NCI-H2196 treated with DMSO at 0.1 percent for 48 hours (cell line): ENCODE results near the gene HSCB.
A peak's percentile ranks its signal among the peaks of the same experiment; 100 is the strongest.
"Not testable (repeated sequence)": the region's sequence is repeated elsewhere in the genome, so short reads cannot be mapped to it uniquely, and the experiment has no call there.

ENCODE experiments used
- DNase-seq: peaks from one replicate; lab custom pipeline; 2025; ENCODE audit not compliant: unreplicated experiment; lab: John Stamatoyannopoulos, UW

HSCB gene, protein sequence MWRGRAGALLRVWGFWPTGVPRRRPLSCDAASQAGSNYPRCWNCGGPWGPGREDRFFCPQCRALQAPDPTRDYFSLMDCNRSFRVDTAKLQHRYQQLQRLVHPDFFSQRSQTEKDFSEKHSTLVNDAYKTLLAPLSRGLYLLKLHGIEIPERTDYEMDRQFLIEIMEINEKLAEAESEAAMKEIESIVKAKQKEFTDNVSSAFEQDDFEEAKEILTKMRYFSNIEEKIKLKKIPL

DNA sequence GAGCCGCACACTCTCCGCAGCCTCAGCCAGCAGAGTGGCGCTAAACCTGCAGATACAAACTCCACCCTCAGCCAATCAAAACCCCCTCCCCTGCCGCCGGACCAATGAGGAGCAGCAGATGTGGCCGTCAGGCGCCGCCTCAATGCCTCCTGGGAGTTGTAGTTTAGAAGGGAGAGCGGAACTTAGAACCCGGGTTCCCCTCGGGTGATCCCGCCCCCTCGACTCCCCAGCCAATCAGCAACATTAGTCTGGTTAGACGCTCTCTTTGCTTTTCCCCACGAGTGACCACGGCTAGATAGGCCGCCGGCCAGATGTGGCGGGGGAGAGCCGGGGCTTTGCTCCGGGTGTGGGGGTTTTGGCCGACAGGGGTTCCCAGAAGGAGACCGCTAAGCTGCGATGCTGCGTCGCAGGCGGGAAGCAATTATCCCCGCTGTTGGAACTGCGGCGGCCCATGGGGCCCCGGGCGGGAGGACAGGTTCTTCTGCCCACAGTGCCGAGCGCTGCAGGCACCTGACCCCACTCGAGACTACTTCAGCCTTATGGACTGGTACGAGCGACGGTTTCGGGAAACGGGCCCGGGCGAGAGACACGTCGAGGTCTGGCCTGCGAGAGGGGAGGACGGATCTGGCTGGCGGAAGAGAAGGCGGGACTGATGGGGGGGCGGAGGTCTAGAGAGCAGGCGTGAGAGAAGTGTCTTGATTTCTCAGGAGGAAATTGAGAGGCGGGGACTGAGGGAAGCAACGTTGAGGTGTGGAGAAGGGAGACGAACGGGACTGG is at the start of gene HSCB, which contains the start of gene CHEK2:
TSS of gene HSCB (plus strand) at position 255 of the 777 bp plus-strand sequence. CDS start at position 312, 57 bp downstream.
TSS of gene CHEK2 (minus strand) at position 36 of the 777 bp plus-strand sequence. CDS start 7,099 bp downstream, outside the sequence.
- peak; percentile 85 for DNase-seq

DNA sequence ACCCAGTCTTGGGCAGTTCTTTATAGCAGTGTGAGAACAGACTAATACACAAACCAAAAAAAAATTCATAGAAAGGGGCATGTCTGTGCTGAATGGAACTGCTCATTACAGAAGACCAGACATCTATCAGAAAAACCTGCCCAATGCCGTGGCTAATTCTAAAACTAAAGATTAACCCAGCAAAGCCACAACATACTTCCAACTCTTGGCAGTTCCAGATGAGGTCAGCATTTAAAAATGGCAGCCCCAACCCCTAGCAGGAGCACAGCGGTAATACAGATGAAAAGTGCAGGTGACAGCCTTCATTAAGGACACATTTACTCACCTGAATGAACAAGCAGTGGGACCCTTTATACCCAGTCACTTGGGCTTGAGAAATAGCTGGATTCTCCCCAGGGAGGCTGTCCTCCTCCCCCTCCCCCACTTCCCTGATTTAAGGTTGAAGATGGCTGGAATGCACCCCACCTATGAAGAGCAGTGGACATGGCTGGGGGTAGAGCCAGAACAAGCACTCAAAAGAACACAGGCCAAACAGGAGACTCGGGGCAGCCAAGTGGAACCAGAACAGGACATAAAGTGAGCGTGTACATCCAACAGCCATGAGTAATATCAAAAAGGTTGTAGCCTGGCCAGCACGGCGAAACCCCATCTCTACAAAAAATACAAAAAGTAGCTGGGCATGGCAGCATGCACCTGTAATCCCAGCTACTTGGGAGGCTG is 48.6 kb upstream of the HSCB start:
- not testable (repeated sequence) for DNase-seq

DNA sequence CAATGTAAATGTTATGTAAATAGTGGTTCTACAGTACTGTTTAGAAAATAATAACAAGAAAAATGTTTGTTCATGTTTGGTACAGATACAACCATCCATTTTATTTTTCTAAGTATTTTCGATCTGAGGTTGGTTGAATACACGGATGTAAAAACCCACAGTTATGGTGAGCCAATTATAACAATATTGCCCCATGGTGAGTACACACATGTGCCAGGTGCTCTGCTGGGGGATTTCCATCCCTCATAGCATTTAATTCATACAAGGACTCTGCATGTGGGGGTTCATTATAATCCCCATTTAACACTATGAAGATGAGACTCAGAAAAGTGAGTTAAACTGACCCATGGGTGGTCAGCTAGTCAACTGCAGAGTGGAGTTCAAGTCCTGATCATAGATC is 38.9 kb upstream of the HSCB start:
- no peak for DNase-seq

DNA sequence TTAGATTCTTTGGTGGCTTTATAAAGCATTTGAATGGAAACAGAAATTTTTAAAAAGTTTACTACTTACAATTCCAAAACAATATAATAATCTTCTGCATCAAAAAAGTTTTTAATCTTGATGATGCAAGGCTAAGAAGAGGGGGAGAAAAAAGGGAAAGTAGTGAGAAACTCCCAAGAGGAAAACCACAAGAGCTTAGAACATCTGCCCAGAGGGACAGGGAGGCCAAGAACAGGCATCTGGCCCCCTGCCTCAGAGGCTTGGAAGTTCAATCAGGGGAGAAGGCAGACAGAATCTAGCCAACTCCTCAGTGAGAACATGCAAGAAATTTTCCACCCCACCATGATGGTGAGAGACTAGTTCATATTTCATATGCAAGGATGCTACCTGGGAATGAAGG is 38.4 kb upstream of the HSCB start:
- no peak for DNase-seq

DNA sequence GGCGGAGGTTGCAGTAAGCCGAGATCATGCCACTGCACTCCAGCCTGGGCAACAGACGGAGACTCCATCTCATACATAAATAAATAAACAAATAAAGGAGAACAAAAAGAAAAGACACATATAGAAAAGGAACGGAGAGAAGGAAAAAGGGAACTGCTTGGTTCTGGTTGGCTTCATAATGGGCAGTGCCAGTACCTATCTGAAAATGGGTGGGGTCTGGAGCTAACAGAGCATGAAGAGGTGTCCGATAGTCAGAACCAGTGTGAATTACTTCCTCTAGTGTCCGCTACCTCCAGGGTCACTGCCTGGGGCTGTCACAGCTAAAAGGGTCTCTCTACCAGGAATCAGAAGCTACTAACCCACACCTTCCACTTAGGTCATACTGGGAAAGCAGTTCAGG is 35.0 kb upstream of the HSCB start:
- DNase-seq, result no peak

DNA sequence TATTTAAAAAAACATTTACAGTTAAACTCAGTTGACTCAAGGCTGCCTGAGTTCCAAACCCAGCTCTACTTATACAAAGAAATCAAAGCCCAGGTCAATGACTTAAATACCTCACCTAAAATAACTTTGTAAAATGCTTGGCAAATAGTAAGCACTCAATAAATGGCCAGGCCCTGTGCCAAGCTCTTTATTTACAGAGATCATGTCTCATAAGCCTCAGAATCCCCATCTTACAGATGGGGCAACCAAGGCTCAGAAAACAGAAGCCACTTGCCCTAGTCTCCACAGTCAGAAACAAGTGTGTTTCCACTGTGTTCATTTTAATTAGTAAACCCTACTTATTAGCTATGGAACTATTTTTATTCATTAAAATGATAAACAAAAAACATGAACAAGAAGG is 31.7 kb upstream of the HSCB start:
- no peak for DNase-seq

DNA sequence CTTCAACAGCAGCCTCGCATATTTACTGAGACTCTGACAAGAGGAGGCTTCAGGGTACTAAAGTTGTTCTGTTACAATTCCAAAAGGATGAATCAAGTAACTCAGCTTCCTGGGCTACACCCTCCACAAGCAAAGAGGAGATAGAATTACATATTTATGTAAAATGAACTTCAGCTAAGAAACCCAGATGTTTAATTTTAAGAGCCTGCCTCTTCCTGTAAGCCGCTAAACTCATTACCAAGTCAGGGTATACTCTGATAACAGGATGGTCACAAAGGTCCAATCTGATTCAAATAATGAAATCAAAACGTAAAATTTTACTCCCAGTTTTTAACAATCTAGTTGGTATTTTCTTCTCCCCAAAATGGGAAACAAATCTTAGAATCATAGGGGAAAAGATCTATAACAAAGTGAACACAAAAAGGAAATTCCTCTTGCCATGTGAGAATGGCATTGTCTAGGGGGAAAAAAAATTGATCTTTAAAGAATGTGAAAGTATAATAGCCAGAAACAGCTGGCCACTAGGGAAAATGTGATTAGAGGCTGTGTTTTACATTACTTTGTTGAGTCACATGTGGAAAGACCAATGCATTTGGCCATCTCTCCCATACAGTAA is 31.2 kb upstream of the HSCB start:
- DNase-seq, result no peak

DNA sequence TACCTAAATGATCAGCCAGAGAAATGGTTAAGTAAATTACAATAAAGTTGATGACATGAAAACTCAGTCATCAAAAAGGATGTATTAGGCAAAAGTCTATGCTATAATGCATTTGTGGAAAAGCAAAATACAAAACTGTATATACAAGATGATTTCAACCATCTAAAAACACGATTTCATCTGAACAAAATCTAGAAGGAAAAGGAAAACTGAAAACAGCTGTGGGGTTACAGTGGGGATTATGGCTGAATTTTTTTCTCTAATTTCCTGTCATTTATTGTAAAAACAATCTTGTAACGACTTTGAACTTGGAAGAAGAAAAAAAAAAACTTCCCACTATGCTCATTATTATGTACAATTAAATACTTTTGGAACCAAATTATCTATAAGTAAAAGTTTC is 30.5 kb upstream of the HSCB start:
- no peak for DNase-seq

DNA sequence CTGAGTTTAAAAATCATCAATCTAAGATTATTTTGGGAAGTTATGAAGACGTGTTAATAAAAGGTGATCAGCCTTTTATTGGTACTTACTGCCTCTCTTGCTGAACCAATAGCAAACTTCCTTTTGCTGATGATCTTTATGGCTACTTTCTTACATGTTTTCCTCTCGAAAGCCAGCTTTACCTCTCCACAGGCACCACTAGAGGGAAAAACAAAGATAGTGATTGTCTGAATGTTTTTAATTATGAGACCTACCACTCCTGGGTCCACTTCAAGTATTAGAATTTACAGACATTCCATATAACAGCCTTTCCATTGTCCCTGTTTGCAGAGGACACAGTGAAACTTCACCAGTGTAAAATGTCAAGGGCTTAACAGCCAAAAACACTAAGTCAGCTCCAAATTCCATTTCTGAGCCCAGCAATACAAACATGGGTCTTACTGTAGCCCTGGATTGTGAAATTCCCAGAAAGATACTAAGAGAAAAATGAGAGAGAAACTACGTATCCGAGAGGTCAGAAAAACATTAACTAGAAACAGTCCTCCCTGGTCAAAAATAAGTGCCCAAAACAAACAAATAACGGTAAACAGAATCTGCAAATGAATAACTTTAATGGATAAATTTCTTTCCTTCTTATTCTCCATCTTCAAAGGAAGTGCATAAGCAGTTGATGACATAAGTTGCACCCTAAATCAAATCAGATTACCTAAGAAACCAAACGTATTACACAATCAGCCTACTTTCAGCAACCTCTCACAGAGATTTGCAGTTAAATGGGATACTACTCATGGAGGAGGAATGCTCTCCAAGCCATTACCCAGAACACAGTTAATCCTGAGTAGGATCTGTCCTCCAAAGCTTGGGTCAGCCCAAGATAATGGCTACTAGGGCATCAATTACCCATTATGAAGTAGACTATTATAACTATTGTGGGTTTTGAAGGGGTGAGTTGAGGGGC is 29.7 kb upstream of the HSCB start:
- DNase-seq, result no peak

DNA sequence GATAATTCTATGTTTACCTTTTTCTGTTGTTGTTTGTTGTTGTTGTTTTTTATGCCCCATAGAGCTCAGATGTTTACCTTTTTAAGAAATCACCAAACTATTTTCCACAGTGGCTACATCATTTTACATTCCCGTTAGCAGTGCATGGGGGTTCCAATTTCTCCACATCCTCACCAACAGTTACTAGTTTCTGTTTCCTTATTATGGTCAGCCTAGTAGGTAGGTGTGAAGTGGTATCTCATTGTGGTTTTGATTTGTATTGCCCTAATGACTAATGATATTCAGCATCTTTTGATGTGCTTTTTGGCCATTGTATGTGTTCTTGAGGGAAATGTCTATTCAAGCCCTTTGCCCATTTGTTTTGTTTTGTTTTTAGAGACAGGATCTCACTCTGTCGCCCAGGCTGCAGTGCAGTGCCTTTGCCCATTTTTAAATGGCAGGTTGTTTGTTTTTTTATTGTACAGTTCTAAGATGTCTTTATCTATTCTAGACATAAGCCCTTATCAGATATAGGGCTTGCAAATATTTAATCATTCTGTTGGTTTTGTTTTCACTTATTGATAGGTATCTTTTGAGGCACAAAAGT is 27.7 kb upstream of the HSCB start:
- DNase-seq, result no peak

DNA sequence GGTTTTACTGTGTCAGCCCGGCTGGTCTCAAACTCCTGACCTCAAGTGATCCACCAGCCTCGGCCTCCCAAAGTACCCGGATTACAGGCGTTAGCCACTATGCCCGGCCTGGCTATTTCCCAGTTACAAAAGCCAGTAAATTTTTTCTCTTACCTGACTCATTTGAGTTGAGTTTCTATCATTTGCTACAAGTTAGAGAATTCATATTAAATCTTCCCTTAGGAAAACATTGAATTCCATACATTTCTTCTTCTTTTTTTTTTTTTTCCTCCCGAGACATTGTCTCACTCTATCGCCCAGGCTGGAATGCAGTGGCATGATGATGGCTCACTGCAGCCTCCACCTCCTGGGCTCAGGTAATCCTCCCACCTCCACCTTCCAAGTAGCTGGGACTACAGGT is 26.2 kb upstream of the HSCB start:
- DNase-seq, result no peak

DNA sequence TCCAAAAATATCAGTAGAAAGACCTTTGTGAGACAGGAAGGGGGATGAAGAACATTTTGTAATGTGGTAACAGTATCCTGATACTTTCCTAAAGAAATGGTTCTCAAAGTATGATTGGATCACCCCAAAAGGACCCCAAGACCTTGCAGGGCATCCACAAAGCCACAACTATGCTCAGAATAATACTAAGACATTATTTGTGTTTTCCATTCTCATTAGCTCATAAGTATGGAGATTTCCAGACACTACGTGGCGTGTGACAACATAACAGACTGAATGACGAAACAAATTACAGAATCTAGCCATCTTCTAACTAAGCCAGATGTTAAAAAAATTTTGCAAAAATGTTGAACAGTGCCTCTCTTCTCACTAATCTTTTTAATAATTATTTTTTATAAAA is 25.2 kb upstream of the HSCB start:
- DNase-seq, result no peak

DNA sequence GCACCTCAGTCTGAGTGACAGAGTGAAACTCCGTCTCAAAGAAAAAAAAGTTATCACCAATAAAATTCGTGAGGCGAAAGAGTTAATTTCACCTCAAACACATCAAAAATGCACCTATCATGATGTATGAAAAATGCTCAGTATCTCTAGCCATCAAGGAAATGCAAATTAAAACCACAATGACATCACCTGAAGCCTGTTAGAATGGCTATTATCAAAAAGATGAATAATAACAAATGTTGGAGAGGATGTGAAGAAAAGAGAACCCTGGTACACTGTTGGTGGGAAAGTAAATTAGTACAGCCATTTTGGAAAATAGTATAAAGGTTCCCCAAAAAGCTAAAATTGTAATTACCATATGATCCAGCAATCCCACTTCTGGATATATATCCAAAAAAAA is 23.8 kb upstream of the HSCB start:
- no peak for DNase-seq

DNA sequence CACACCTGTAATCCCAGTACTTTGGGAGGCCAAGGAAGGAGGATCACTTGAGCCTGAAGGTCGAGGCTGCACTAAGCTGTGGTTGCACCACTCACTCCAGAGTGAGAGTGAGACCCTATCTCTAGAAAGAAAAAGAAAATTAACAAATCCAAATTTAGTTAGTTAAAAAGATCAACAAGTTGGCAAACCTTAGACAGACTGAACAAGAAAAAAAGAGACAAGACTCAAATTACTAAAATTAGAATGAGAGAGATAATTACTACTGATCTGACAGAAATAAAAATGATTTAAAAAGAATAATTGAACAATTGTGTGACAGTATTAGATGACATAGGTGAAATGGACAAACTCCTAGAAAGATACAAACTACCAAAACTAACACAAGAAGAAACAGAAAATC is 13.8 kb upstream of the HSCB start:
- no peak for DNase-seq

DNA sequence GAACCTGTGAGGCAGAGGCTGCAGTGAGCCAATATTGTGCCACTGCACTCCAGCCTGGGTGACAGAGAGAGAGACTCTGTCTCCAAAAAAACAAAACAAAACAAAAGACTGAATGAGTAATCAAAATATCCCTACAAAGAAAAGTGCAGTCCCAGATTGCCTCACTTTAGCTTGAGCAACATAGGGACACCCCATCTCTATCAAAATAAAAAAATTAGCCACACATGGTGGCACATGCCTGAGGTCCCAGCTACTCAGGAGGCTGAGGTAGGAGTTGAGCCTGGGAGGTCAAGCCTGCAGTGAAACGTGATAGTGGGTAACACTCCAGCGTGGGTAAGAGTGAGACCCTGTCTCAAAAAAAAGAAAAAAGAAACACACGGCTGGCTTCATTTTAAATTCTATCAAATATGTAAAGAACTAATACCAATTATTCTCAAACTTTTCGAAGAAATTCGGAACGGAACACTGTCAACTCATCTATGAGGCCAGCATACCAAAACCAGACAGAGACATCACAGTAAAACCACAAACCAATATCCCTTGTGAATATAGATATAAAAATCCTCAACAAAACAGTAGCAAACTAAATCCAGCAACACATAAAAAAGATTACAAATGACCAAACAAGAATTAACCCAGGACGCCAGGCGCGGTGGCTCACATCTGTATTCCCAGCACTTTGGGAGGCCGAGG is 13.1 kb upstream of the HSCB start:
- DNase-seq, result no peak

DNA sequence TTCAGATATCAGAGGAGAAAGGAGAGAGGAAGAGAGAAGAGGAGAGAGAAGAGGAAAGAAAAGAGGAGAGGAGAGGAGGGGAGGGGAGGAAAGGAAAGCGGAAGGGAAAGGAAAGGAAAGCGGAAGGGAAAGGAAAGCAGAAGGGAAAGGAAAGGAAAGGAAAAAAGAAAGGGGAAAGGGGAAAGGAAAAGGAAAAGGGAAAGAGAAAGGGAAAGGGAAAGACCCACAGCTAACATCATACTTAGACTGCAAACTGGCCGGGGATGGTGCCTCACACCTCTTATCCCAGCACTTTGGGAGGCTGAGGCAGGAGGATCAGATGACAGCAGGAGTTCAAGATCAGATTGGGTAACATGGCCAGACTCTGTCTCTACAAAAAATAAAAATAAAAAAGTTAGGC is 11.7 kb upstream of the HSCB start:
- DNase-seq, result no peak

DNA sequence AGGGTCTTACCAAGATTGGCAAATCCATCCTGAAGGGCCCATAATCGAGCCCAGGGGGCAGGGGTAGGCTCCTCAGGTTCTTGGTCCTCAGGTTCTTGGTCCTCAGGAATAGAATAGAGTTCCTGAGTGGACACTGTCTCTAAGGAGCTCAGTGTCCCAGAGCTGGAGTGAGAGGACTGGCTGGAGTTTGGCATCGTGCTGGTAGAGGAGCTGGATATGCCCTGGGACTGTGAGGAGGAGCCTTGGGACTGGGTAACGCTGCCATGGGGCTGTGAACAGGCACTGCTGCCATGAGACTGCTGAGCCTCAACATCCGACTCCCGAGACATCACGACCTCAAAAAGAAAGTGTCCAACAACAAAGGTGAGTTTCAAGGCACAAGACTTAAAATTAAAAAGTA is 7.4 kb upstream of the HSCB start:
- DNase-seq, result no peak

DNA sequence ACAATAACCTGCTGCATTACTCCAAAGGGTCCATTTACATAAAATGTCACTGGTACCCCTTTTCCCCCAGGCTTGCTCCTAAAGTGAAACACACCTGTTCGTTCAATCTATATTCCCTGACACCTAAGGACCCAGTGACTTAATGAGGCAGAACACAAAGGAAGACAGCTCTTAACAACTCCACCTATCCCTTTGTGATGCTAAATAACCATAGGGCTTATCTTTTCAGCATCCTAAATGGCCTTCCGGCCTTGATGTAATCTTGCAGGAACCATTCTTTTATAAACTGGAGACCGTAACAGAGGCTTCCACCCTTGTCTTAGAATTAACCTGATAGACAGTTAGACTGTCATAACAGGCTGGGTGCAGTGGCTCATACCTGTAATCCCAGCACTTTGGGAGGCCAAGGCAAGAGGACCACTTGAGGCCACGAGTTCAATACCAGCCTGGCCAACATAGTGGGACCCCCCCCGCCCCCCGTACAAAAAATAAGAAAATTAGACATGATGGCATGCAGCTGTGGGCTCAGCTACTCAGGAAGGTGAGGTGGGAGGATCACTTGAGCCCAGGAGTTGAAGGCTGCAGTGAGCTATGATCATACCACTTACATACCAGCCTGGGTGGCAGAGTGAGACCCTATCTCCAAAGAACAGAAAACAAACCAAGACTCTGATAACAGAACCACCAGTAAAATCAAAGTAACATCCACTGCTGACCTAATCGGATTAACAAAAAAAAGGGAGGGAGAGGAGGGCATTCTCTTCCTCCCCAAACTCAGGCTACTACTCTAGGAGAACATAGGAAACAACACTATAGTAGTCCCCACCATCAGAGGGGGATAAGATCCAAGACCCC is 5.3 kb upstream of the HSCB start:
- no peak for DNase-seq

DNA sequence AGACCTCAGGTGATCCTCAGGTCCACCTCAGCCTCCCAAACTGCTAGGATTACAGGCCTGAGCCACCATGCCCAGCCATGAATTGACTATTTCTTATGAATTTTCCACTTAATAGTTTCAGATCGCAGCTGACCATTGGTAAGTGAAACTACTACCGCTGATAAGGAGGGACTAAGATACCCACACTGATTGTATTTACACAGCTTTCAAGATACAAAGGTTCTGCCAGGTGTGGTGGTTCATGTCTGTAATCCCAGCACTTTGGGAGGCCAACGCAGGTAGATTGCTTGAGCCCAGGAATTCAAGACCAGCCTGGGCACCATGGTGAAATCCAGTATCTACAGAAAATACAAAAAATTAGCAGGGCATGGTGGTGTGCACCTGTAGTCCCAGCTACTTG is 4.1 kb upstream of the HSCB start:
- no peak for DNase-seq
